Activated T-cell treated with anti-CD3 and anti-CD28 coated beads, Interleukin-2, amount 50 U/mL, for 4 hours (primary cell): ENCODE measurements around the gene IFRD2. TPM values are rescaled to one million over a fixed set of nuclear protein-coding genes. Genes with fewer than 3 reads are reported as not detected.
A peak's percentile ranks its signal among the peaks of the same experiment; 100 is the strongest.

Experiments used
- ATAC-seq, 2 donors: fragments of 200-7000 bp; cut with Tn5 transposase; one replicate each; pipeline ENCODE4 v1.10.0; 2021
- DNase-seq: peaks from one replicate; pipeline ENCODE4 v3.0.0-alpha.2; 2020
- H3K27me3 Mint-ChIP-seq: one replicate; pipeline ENCODE4 v1.8.0; 2021; ENCODE audit warnings: low read depth, mixed read lengths
- H3K36me3 Mint-ChIP-seq: one replicate; pipeline ENCODE4 v1.8.0; 2022; ENCODE audit warnings: mixed read lengths; ENCODE audit not compliant: insufficient read depth
- H3K4me1 Mint-ChIP-seq: one replicate; pipeline ENCODE4 v1.8.0; 2021; ENCODE audit warnings: low read depth, mixed read lengths
- H3K4me3 Mint-ChIP-seq: one replicate; pipeline ENCODE4 v1.8.0; 2021; ENCODE audit warnings: mild to moderate bottlenecking, moderate library complexity, mixed read lengths
- H3K9me3 Mint-ChIP-seq: one replicate; pipeline ENCODE4 v1.8.0; 2021; ENCODE audit warnings: mixed read lengths
- total RNA-seq, 3 donors: library from RNA; stranded (reverse); gene quantifications; one replicate each; pipeline ENCODE4 v1.2.1, GENCODE V29; 2021

Gene IFRD2
- total RNA-seq, 3 donors from 2014 or later = 339 to 366 (median 341) TPM

GRCh38 chr3:50327943-50328691 is 35.9 kb upstream of the IFRD2 start, which contains the start of gene TUSC2:
TUSC2 (minus strand) TSS chr3:50328223; CDS start chr3:50328099, 124 bp downstream.
- Mint-ChIP-seq H3K9me3 (no peaks in the 10 kb centered on the region), H3K4me3 (peak within 1 kb of the TSS; percentile 90), H3K36me3 (peaks cover 10% of the 10 kb centered on the region), H3K4me1 (peaks cover 23% of the 10 kb centered on the region), H3K27me3 (no peaks in the 10 kb centered on the region)
- ATAC-seq (peak; percentile 95 to 96), DNase-seq (peak; percentile 92)

DNA sequence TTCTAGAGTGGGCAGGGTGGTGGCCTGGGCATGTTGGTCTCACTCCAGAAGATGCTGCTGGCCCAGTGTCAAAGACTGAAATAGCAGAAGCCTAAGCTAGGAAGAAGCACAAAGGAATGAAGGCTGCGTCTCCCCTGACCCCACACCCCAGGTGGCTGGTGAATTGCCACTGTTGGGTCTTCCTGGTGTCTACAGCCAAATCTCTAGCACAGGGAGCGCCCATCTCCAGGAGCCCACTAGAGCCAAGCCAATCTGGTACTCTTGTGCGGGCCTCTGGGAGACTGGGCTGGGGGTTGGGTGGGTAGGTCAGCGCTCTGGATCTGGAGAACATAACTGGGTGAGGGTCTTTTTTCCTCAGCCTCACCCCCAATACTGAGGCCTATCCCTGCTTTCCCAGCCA is 34.9 kb upstream of the IFRD2 start:
- ATAC-seq = no peak
- no peak for DNase-seq
- peaks cover 7% of the 10 kb centered on the region for H3K36me3 Mint-ChIP-seq
- no peaks in the 10 kb centered on the region for H3K9me3 Mint-ChIP-seq
- H3K4me3 Mint-ChIP-seq = peak overlapping the region; percentile 90
- H3K4me1 Mint-ChIP-seq = peaks cover 23% of the 10 kb centered on the region
- no peaks in the 10 kb centered on the region for H3K27me3 Mint-ChIP-seq

- ATAC-seq = no peak
- Mint-ChIP-seq H3K9me3 (no peaks in the 10 kb centered on the region), H3K4me3 (peak overlapping the region; percentile 90), H3K36me3 (peaks cover 5% of the 10 kb centered on the region), H3K4me1 (peaks cover 23% of the 10 kb centered on the region), H3K27me3 (no peaks in the 10 kb centered on the region)
- DNase-seq = no peak
Observed at GRCh38 chr3:50326182-50326541, 33.9 kb upstream of the IFRD2 start.

DNA sequence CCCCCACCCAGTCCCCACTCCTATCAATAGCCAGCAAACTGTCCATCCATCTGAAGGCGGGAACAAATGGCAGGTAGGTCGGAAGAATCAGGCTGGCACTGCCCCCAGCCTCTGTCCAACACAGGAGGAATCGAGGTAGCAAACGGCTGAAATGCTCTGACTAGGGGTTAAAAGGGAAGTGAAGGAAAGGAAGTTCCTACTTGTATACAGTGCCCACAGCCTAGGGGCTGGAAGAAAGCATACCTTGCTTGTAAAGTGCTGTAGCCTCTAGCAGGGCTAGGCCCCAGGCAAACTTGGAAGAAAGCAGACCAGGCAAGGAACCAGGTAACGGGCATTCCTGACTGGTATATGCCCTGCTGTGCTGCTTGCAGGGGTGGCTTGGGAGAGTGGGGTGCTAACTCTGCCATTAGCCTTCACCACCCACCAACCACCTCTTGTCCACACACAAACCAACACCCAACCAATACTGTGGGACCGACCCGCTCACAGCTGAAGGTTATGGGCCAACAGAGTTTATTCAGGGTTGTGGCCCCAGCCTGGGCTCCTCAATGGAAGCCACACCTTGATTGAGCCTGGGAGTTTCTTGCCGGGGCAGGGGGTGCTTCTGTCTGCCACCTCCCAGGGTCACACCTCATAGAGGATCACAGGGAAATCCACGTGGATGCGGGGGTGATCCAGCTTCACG is 33.4 kb upstream of the IFRD2 start:
- H3K4me1 Mint-ChIP-seq = peaks cover 24% of the 10 kb centered on the region
- no peak for ATAC-seq
- peaks cover 5% of the 10 kb centered on the region for H3K36me3 Mint-ChIP-seq
- H3K27me3 Mint-ChIP-seq = no peaks in the 10 kb centered on the region
- H3K9me3 Mint-ChIP-seq = no peaks in the 10 kb centered on the region
- DNase-seq = no peak
- no peak overlapping the region for H3K4me3 Mint-ChIP-seq

- H3K36me3 Mint-ChIP-seq = peaks cover 3% of the 10 kb centered on the region
- no peak overlapping the region for H3K4me3 Mint-ChIP-seq
- ATAC-seq (no peak), DNase-seq (no peak)
- no peaks in the 10 kb centered on the region for H3K27me3 Mint-ChIP-seq
- peaks cover 29% of the 10 kb centered on the region for H3K4me1 Mint-ChIP-seq
- no peaks in the 10 kb centered on the region for H3K9me3 Mint-ChIP-seq
Observed at GRCh38 chr3:50325113-50325480, 32.9 kb upstream of the IFRD2 start.

DNA sequence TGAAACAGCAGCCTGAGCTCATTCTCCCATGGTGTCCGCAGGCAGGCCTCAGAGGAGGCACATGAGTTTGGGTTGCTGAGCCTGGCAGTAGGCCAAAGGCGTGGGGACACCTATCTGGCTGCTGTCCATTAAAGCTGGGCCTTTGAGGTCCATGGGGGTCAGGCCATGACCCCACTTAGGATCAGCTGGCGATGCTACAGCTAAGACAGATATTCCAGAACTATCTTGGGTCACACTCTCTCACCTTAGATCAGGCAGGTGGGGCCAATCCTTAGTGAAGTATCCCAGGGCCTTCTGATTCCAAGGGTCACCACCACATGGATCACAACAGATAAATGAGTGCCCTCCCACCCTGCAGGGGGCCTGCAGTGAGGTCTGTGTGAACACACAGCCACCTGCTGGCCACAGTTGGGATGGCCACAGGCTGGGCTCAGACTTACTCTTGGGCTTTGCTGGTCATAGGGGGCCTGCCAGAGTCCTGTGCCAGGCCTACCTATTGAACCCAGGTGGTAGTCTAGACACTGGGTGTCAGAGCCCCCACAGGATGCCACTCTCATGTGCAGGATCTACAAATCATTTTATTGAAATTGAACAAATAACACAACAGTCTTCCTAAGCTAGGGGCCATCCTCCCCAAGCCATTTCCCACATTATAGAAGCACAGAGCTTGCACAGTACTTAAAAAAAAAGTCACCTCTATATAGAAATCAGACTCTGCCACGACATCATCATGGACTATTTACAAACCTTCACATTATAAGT is 32.3 kb upstream of the IFRD2 start:
- Mint-ChIP-seq H3K4me1 (peaks cover 34% of the 10 kb centered on the region), H3K36me3 (peaks cover 3% of the 10 kb centered on the region), H3K4me3 (no peak overlapping the region), H3K27me3 (no peaks in the 10 kb centered on the region), H3K9me3 (no peaks in the 10 kb centered on the region)
- ATAC-seq = peak; percentile 21 to 25
- DNase-seq = peak; percentile 52

DNA sequence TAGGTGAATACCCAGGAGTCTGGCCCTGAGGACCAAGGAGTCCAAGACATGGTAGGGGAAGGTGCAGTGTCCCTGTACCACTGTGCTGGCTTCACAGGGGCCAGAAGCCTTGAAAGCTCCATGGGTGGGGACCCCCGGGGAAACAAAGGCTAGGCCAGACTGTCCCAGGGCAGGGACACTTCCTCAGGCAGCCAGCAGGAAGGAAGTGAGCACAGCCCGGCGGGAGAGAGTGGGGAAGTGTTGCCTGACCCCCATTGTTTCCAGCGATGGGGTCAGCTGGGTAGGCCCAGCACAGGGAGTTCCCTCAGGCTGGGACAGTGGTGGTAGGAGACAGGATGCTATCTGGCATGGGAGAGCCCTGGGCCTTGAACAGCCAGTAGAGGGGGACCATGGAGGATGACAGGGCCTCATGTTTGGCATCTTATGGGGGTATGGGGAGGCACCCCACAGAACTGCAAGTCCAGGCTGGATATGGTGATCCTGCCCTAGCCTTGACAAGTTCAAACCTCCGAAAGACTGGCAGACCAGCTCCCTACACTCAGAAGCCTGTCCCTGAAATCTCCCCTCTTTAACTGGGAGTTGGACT is 31.5 kb upstream of the IFRD2 start:
- Mint-ChIP-seq H3K4me3 (no peak overlapping the region), H3K4me1 (peaks cover 42% of the 10 kb centered on the region), H3K27me3 (no peaks in the 10 kb centered on the region)

DNA sequence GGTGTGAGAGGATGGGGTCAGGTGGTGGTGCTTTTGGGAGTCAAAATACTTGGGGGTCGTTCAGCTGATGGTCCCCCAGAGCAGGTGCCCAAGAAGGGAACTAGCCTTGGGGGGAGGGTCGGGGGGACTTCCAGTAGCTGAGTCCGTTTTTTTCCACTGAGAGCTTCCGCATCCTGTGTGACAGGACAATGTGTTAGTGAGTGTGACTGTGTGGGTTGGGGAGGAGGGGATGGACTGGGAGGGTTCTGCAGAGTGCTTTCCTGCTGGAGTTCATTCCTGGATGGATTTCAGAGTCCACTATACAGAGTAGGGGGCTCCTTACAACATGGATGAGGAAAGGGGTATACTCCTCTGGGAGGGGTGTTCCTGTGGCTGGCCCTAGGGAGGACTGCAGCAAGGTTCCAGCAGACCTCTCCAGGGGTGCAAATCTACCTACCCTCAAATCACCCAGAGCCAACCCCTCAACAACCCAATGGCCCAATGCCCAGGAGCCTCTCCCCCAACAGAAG is 30.9 kb upstream of the IFRD2 start:
- Mint-ChIP-seq H3K27me3 (no peaks in the 10 kb centered on the region), H3K4me3 (no peak overlapping the region), H3K36me3 (peaks cover 3% of the 10 kb centered on the region), H3K9me3 (no peaks in the 10 kb centered on the region), H3K4me1 (peaks cover 40% of the 10 kb centered on the region)
- ATAC-seq (no peak), DNase-seq (no peak)

More for the DNA sequence above, 31.5 kb upstream of the IFRD2 start:
- DNase-seq (no peak), ATAC-seq (no peak)
- Mint-ChIP-seq H3K9me3 (no peaks in the 10 kb centered on the region), H3K36me3 (peaks cover 3% of the 10 kb centered on the region)

DNA sequence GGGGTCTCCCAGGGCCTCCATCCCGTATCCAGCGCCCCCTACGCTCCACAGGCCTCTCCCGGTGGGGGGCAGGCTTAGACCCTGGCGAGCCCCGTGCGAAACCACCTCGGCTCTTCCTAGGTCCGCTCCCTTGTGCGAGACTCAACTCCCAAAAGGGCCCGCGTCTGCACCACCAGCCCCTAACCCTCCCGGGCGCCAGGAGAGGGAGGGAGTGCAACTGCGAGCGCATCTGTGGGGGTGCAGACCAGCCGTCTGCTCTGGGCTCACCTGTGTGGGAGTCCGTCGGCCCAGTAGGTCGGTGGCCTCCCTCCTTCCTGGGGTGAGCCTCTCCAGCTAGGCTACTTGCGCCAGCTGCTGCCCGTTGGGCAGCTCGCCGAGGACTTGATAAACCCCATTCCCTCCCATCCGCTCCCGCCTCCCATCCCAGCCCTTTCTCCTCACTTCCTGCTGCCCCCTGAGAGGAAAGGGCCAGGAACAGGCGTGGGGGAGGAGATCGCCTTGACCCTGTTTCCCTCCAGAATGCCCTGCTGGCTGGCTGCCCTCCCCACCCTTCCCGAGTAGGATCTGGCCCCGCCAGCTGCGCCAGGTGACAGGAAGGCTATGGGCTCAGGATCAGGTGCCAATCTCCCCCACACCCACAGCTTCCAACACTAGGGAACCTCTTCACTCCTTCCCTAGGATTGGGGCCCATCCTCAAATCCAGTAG is 30.3 kb upstream of the IFRD2 start, which contains the start of gene HYAL2:
HYAL2 (minus strand) TSS at position 360 of the 706 bp plus-strand sequence. CDS start 2,256 bp downstream, outside the sequence.
- H3K9me3 Mint-ChIP-seq = no peaks in the 10 kb centered on the region
- peak within 1 kb of the TSS; percentile 82 for H3K4me3 Mint-ChIP-seq
- no peaks in the 10 kb centered on the region for H3K27me3 Mint-ChIP-seq
- ATAC-seq (no peak), DNase-seq (no peak)
- peaks cover 38% of the 10 kb centered on the region for H3K4me1 Mint-ChIP-seq
- H3K36me3 Mint-ChIP-seq = peaks cover 3% of the 10 kb centered on the region

- H3K4me1 Mint-ChIP-seq = peaks cover 38% of the 10 kb centered on the region
- no peak overlapping the region for H3K4me3 Mint-ChIP-seq
- no peaks in the 10 kb centered on the region for H3K9me3 Mint-ChIP-seq
- no peaks in the 10 kb centered on the region for H3K27me3 Mint-ChIP-seq
- H3K36me3 Mint-ChIP-seq = peaks cover 3% of the 10 kb centered on the region
- DNase-seq (no peak), ATAC-seq (no peak)
Observed at GRCh38 chr3:50322115-50322385, 29.8 kb upstream of the IFRD2 start.

- peak; percentile 85 to 86 for ATAC-seq
- Mint-ChIP-seq H3K36me3 (peaks cover 3% of the 10 kb centered on the region), H3K9me3 (no peaks in the 10 kb centered on the region), H3K4me3 (peak overlapping the region; percentile 82), H3K27me3 (no peaks in the 10 kb centered on the region), H3K4me1 (peaks cover 39% of the 10 kb centered on the region)
- DNase-seq = peak; percentile 70
Observed at GRCh38 chr3:50321336-50322114, 29.3 kb upstream of the IFRD2 start.

GRCh38 chr3:50320853-50321335 is 28.7 kb upstream of the IFRD2 start:
- H3K9me3 Mint-ChIP-seq = no peaks in the 10 kb centered on the region
- H3K27me3 Mint-ChIP-seq = no peaks in the 10 kb centered on the region
- peak overlapping the region; percentile 89 for H3K4me3 Mint-ChIP-seq
- ATAC-seq = peak; percentile 60 to 67
- H3K4me1 Mint-ChIP-seq = peaks cover 41% of the 10 kb centered on the region
- DNase-seq = peak; percentile 55
- peaks cover 3% of the 10 kb centered on the region for H3K36me3 Mint-ChIP-seq
